ENCODE data around the gene CSAD.

The CSAD gene

GRCh38 chr12:53180220-53180930 lies at the start of gene CSAD, which contains the start of gene ZNF740:
TSS of gene CSAD (minus strand) at chr12:53180925. CDS start at chr12:53173470, 7,455 bp downstream.
TSS of gene ZNF740 (plus strand) at chr12:53180722. CDS start at chr12:53181984, 1,262 bp downstream.
- peak; percentile 98 for DNase-seq

DNA sequence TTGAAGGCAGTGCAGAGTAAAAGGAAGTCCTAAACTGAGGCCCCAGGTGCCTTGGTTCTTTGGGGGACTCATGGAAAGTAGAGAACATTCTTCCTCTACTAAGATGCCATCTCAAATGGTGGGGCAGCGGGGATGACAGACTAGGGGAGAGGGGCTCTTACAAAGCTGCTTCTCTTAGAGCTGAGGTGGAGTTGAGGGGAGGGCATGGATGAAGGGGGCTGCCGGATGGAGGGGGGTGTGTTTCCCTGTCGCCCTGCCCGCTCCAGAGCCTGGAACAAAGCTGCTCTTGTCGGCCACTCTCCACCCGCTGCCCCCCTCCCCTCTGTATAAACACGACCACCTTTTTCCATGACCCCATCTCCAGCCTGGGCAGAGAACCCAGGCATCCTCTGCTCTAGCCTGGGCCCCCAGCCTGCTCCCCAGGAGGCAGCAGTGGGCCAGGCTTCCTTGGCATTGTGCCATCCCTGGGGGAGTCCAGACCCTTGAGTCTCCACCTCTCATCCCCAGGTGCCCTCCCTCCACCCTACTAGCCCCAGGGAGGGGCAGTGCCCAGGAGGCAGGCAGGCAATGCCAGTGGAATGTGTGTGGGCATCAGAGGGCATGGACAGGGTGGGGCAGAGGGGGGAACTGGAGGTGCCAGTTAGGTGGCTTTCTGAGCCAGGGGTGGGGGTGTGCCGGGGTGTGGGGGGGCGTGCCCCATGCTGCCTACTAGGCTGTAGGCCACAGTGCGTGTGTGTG lies 49.6 kb upstream of the CSAD start:
- DNase-seq = no peak

- DNase-seq = no peak
Measured at GRCh38 chr12:53229454-53229853, 48.7 kb upstream of the CSAD start.

DNA sequence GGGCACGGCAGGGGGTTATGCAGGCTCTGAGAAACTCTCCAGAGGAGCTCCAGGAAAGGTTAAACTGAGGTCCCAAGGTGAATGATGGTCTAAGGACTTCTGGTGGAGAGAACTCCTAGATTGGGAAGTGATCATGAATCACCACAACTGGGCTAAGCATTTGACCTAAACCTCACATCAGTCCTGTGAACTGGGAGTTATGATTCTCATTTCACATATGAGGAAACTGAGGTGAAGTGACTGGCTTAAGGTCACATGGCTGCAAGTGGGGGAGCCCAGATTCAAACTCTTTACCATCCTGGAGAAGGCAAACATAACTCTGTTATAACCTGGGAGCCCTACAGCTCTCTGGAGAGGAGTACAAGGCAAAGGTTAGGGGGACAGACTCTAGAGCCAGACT lies 47.1 kb upstream of the CSAD start:
- DNase-seq = no peak

DNA sequence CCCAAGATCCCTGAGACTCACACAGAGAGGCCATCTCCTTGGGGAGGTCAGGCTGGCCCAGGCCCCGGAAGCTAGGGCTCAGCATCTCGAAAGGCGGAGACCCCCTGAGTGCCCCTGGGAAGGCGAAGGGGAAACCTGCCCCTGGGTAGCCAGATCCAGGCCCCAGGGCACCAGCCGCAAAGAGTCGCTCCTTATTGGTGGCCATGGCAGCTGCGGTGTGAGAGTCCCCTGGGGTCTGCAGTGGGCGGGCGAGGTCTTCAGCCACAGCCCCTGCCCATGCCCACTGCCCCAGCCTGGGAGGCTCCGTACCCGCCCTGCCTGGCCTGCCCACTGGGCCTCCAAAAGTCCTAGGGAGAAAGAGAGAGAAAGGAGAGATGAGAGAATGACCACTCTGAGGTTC lies 46.6 kb upstream of the CSAD start:
- DNase-seq = no peak

GRCh38 chr12:53226815-53227214 lies 46.1 kb upstream of the CSAD start:
- no peak for DNase-seq

DNA sequence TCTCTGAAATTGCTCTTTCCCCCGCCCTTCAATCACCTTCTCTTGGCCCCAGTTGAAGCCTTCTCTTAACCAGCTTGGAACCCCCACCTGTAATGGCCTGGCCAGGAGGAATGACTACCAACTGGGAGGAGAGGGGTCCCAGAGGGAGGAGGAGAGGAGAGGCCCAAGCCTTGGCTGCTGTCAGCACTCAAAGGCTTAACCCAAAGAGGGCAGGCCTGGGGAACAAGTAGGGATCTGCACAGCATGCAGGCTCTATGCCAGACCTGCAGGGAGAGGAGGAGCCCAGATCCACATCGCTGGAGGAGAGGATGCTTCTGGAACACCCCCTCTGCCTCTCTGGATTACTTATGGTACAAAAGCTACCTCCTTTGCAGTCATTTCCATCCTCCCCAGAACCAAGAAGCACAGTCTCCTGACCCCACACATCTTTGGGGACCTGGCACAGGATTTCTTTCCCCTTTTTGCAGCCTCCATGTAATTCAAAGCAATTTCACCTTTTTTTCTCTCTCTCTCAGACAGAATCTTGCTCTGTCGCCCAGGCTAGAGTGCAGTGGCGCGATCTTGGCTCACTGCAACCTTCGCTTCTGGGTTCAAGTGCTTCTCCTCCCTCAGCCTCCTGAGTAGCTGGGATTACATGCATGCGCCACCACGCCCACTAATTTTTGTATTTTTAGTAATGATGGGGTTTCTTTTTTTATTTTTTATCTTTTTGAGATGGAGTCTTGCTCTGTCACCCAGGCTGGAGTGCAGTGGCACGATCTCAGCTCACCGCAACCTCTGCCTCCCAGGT lies 45.1 kb upstream of the CSAD start:
- DNase-seq = no peak

- DNase-seq = no peak
Measured at GRCh38 chr12:53224897-53225634, 44.3 kb upstream of the CSAD start.

DNA sequence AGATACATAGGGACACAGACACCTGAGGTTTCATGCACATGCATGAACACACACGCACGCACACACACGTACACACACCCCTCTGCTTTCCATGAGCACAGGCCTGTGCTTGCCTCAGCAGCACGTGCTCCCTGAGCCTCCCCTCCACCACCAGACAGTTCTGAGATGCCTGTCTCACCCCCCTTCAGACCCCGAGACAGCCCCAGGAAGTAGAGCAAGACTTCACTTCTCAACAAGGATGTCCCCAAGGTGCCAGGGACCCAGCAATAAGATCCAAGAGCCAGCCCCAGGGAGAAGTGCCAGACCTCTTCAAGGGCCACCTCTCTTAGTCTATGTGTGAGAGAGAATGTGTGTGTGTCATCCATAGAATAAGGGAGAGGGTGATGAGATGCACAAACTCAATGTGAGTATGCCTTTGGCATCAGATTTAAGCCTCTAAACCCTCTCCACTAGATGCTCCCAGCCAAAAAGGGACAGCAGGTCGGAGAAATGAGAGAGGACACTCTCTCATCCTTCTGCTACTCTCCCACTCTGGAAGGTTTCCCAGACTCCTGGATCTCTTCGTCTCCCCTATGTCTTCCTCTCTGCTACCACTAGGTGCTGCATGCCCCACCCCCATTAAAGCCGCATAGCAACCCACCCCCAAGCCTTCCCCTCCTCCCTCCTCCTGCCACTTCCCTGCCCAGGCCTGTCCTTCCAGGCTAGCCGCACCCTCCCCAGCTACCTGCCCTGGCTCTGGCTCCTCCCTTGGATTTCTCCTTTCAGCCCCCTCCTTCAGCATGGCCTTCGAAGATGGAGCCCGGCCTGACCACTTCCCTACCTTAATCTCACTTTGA lies 43.6 kb upstream of the CSAD start:
- DNase-seq = no peak

- DNase-seq = no peak
Measured at GRCh38 chr12:53223389-53224060, 42.8 kb upstream of the CSAD start.

DNA sequence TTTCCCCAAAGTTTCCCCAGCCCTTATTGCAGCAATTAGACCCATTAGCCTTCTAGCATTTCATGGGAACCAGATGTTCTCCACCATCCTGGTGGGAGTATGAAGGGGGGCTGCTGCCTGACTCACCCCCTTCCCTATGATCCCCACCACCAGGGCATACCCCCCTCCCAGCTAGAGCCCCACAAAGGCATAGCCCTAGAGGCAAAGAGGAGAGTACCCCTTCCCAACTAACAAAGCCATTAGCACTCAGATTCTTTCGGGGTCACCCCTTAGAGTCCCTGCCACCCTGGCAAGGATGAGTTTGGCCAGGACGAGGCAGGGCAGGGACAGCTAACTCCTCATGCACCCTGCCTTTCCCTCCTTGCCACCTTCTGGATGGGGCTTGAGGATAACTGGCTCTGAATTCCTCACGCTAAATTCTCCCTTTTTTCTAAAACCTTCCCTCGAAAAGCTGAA lies 42.1 kb upstream of the CSAD start:
- DNase-seq = no peak

DNA sequence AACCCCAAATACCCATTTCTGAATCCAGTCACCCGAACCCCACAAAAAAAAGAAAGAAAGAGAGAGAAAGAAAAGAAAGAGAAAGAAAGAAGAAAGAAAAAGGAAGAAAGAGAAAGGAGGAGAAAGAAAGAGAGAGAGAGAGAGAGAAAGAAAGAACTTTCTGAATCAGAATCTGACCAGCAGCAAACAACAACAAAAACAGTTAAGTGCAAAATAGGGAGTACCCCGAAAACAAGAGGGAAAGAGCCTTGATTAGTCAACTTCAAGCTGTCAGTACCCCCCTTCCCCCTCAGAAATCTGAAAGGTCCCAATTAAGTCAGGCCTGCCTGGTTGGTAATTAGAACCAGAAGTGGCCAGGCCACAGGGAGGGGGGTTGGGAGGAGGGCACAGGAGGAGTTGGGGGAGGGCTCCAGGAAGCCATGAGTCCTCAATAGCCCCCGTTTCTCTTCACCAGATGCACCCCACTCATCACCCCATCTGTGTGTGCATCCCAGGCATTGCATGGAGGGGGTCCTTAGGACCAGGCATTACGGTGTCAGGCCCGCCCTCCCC lies 41.5 kb upstream of the CSAD start:
- no peak for DNase-seq

DNA sequence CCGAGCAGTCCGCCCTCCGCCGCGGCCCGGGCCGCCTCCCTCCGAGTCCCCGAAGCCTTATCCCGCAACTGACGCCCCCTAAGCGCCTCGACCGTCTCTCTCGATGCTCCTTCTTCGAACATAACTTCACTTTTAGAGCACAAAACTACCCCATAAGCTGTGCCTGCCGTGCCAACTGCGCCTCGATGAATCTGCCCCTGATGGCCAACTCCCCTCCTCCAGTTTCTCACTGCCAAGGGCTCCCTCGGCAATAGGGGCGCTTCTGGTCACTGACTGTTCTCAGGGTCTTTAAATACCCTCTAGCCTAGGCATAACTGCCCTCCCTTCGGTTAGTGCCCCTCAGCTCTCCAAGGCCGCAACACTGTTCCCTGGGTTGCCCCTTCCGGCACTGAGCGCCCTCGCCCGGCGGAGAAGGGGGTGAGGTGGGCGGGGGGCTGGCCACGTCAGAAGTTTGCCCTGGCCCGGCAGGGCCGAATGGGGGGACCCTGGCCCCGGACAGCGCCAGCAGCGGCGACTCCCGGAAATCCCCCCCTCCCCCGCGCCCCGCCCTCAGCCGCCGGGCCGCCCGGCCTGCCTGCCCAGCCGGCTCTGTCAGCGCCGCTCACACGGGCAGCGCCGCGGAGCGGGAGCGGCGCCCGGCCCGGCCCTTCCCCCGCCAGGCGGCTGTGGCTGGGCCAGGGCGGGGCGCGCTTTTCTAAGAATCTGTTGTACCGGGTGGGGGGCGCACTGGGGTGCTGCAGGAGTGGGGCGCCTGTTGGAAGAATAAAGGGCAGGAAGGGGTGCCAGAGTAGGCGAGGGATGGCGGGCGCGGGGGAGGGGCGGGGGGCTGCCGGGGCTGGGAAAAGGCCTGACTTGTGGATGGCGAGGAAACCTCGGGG lies 40.7 kb upstream of the CSAD start:
- peak; percentile 68 for DNase-seq

- DNase-seq = peak; percentile 89
Measured at GRCh38 chr12:53220694-53221202, 40.0 kb upstream of the CSAD start.

DNA sequence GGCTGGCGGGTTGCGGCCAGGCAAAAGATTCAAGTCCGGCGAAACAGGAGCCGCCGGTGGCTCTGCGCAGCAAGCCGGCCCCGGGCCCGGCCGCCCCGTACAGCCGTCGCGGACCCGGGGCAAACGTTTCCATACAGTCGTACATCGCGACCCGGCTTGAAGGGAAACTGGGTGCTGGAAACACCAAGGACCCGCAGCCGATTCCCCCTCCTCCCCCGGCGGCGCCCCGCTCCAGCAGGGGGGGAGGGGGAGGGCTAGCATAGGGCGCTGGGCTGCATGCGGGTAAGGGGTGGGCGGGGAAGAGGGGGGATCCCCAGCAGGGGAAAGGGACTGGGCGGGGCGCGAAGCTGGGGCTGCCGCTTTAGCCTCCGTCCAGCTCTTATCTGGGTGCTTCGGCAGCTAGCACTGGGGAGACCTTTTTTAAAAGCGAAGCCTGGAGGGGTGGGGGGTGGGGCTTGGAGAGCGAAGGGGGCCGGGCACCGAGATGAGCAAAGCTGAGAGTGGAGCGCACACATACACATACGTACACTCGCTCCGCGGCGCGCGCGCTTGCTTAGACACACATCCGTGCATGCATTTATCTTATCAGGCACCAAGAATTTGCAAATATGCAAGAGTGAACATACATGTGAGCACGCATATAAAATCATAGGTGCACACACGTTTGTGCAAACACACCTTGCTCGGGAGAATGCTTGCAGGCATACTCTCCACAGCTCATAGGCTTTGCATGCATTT lies 39.4 kb upstream of the CSAD start:
- peak; percentile 84 for DNase-seq

- peak; percentile 83 for DNase-seq
Measured at GRCh38 chr12:53219292-53219955, 38.7 kb upstream of the CSAD start.

- DNase-seq = no peak
Measured at GRCh38 chr12:53218551-53219291, 38.0 kb upstream of the CSAD start.

- no peak for DNase-seq
Measured at GRCh38 chr12:53217931-53218307, 37.2 kb upstream of the CSAD start.

All from stimulated activated CD8-positive, alpha-beta memory T cell treated with anti-CD3 and anti-CD28 coated beads, Interleukin-4, amount 100 ng/mL, for 48 hours (primary cell).